NCI-H748 (cell line): ENCODE measurements around the gene RAB40B.

ENCODE experiments used
- DNase-seq: peaks from one replicate; lab custom pipeline; 2025; ENCODE audit not compliant: unreplicated experiment; lab: John Stamatoyannopoulos, UW

Gene RAB40B

DNA sequence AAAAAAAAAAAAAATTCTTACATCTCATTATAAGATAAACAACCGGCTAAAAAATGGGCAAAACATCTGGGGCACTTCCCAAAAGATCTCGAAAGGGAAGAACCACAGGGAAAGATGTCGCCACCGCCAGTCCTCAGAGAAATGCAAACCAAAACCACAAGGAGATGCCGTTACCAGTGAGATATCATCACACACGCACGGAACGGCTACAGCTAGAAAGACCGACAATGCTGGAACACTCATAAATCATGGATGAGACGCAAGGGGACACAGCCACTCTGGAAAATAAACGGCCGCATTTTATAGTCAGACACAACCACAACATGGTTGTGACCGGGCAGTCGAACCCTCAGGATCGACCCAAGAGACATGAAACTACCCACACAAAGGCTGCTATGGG, 74.8 kb downstream of the RAB40B start:
- DNase-seq, result no peak

- no peak for DNase-seq
Measured at GRCh38 chr17:82619641-82620040, 78.9 kb downstream of the RAB40B start.

DNA sequence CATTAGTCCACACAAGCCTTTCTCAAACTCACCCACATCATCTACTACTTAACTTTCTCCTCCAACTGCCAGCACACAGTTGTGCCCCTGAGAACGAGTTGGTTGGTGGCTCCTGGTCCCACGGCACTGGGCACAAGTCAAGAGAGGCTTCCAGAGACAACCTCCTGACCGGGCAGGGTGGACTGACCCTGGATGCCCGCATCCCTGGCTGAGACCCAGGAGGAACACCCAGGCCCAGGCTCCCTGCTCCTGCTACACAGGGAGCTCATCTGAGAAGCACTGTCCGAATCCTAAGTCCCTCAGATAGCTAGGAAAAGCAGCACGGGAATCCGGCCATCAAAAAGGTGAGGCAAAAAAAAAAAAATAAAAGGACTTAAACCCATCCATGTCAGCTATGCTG, 79.3 kb downstream of the RAB40B start:
- DNase-seq, result no peak

- no peak for DNase-seq
Measured at GRCh38 chr17:82616021-82616711, 82.3 kb downstream of the RAB40B start.

- no peak for DNase-seq
Measured at GRCh38 chr17:82615084-82616020, 83.1 kb downstream of the RAB40B start.

GRCh38 chr17:82614095-82614631, 84.3 kb downstream of the RAB40B start:
- no peak for DNase-seq

DNA sequence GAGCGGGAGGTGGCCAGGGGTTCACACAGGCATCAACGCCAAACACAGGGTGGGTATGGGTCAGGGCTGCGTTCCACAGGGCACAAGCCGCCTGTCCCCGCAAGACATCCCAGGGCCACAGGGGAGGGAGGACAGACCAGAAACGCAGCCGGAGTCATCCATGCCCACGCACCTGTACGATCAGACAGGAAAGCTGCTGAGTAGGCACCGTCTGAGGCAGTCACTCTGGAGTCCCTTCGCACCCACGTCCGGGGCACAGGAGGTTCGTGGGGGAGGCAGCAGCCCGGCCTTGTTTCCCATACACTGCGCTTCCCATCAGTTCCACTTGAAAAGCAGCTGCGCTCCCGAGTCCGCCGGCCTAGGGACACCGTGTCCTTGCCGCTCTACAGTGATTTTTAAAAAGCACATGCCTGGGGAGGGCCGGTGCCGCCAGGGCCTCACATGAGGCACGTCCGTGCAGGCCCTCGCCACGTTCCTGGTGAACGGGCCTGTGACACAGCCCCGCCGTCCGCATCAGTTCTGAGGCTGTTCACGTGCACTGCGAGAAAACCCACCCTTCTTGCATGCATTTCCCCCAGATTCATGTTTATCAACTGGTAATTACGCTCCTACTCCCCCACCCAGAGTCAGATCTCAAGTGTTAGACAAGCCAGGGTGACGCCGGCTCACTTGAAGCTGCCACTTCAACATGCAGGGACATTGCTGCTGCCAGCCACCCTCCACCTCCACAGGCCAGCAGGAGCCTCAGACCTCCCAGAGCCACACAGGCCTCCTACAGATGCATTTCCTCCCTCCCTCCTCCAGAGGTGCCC, 85.0 kb downstream of the RAB40B start:
- DNase-seq, result no peak

- no peak for DNase-seq
Measured at GRCh38 chr17:82611140-82612058, 87.1 kb downstream of the RAB40B start.

- DNase-seq, result no peak
Measured at GRCh38 chr17:82609655-82610054, 88.8 kb downstream of the RAB40B start.

- no peak for DNase-seq
Measured at GRCh38 chr17:82608816-82609215, 89.7 kb downstream of the RAB40B start.

GRCh38 chr17:82605939-82606600, 92.4 kb downstream of the RAB40B start:
- DNase-seq, result no peak
